Measurements from ENCODE around the gene SARDH.

DNA sequence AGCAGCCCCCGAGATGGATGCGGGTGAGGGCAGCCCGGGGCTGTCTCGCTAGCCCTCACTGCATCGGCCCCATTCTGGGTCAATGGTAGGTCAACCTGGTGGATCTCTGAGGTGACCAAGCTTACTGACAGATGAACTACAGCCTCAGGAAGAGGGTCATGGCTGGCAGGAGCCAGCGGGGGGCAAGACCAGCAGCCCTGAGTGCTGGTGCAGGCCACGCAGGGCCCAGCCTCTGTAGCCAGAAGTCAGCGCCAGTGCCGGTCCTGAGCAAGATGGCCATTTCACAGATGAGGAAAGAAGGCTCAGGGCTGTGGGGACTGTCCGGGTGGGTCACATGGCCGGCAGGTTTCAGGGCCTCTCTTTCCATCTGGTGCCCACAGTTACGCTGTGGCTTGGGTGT lies 107.0 kb downstream of the SARDH start:
- no peak for TF ChIP-seq POLR2A (IDR thresholded peaks at IDR 0.05)
- TF ChIP-seq, protein P1, sequence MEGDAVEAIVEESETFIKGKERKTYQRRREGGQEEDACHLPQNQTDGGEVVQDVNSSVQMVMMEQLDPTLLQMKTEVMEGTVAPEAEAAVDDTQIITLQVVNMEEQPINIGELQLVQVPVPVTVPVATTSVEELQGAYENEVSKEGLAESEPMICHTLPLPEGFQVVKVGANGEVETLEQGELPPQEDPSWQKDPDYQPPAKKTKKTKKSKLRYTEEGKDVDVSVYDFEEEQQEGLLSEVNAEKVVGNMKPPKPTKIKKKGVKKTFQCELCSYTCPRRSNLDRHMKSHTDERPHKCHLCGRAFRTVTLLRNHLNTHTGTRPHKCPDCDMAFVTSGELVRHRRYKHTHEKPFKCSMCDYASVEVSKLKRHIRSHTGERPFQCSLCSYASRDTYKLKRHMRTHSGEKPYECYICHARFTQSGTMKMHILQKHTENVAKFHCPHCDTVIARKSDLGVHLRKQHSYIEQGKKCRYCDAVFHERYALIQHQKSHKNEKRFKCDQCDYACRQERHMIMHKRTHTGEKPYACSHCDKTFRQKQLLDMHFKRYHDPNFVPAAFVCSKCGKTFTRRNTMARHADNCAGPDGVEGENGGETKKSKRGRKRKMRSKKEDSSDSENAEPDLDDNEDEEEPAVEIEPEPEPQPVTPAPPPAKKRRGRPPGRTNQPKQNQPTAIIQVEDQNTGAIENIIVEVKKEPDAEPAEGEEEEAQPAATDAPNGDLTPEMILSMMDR (IDR thresholded peaks at IDR 0.05) = no peak

All from heart left ventricle (tissue), 13 donors.